GM20000 (cell line): ENCODE measurements around the gene MATN4.
A peak's percentile ranks its signal among the peaks of the same experiment; 100 is the strongest.

Source experiments
- DNase-seq: peaks from one replicate; pipeline ENCODE4 v3.0.0; 2012; ENCODE audit warnings: low spot score
- TF ChIP-seq, protein P1 (sequence below): IDR thresholded peaks from 2 replicates; pipeline ENCODE4 v1.5.1; 2012; ENCODE audit warnings: mild to moderate bottlenecking, control low read depth; ENCODE audit errors: extremely low read depth, missing control alignments

MATN4 gene

DNA sequence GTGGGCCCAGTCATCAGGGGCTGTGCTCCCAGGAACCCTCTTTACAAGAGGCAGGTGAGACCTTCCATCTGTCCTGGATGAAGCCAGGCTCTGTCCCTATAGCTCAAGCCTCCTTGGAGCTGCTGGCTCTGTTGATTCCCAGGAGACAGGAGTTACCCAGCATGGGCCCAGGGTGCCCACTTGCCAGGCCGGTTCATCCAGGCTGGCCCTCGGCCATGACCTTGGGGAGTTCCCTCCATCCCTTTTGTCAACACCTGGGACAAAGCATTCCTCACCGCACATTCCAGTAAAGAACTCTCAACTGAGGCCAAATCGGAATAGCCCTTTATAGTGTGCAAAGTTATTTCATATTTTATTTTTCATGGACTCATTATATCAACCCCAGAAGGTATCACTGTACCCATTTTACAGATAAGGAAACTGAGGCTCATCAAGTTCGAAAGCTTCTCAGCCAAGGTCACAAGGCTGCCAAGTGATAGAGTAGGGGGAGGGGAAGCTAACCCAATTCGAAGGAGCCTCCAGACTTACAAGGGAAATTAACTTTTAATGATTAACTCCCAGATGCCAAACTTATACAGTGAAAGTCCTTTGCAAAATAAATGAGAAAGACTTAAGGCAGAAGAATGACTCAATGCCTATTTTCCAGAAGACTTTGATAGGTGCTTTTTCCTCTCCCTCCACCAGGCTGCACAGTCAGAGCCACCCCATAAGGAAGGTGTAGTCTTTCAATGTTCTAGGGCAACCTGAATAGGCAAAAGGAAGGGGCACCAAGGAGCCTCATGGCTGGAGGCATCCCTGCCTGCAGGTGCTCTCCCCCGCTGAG lies 21.6 kb upstream of the MATN4 start:
- TF ChIP-seq, protein P1, sequence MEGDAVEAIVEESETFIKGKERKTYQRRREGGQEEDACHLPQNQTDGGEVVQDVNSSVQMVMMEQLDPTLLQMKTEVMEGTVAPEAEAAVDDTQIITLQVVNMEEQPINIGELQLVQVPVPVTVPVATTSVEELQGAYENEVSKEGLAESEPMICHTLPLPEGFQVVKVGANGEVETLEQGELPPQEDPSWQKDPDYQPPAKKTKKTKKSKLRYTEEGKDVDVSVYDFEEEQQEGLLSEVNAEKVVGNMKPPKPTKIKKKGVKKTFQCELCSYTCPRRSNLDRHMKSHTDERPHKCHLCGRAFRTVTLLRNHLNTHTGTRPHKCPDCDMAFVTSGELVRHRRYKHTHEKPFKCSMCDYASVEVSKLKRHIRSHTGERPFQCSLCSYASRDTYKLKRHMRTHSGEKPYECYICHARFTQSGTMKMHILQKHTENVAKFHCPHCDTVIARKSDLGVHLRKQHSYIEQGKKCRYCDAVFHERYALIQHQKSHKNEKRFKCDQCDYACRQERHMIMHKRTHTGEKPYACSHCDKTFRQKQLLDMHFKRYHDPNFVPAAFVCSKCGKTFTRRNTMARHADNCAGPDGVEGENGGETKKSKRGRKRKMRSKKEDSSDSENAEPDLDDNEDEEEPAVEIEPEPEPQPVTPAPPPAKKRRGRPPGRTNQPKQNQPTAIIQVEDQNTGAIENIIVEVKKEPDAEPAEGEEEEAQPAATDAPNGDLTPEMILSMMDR, result no peak
- DNase-seq, result no peak

DNA sequence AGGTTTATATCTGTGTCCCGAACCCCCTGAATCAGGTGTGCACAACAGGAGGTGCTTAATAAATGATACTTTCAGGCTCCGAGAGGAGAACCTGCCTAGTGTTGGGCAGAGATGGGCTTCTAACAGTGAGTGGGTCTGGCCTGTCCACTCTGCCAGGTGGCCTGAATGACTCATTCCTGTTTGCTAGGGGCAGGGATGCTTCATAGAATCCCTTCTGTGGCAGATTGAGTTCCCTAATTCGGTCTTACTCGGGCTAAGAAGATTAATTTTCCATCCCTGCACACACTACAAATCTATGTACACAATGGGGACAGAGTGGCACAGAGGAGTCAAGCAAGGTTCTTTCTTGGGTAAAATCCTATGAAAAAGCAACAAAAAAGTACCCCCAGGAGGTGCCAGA lies 20.4 kb upstream of the MATN4 start:
- no peak for DNase-seq
- TF ChIP-seq, protein P1, result no peak

DNA sequence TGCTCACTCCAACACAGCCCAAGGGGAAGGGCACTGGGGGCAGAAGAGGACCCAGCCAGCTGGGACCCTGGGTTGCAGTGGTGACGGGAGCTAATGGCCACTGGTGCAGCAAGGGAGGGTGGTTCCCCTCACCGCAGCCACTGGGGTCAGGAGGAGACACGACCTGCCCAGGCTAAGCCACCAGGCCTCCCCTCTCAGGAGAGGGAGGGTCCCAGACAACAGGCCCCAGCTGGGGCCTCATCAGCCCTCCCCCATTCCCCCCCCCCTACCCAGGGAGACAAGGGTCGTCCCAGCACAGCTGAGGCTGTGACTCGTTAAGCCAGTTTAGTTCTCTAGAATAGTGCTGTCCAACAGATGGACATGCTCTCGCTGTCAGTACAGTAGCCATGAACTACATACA lies 17.3 kb upstream of the MATN4 start:
- TF ChIP-seq, protein P1, result no peak
- DNase-seq, result no peak

DNA sequence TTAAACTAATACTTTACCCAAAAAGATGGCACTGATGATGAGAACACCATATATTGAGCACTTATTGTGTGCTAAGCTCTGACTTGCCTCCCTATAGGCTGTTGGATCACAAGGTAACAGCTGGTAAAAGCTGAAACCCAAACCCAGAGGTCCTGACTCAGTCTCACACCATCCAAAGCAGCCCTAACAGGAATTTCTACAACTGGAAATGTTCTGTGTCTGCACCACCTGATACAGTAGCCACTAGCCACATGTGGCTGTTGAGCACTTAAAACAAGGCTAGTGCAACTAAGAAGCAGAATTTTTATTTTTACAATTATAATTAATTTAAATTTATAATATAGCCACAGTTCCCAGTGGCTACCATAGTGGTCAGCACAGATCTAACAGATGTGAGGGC lies 15.6 kb upstream of the MATN4 start:
- TF ChIP-seq, protein P1, result no peak
- DNase-seq, result no peak

DNA sequence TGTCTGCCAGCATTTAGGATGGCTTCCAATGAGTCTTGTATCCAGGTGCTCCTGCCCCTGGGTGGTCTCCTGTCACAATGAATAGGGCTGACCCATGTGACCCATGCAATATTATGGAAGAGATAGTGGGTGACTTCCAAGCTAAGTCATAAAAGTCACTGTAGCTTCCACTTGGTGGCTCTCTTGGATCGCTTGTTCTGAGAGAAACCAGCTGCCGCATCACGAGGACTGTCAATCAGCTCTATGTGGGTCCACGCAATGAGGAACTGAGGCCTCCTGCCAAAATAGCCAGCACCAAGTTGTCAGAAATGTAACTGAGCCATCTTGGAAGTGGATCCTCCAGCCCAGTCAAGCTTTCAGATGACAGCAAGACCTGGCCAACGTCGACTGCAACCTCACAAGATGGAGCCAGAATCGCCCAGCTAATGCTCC lies 14.9 kb upstream of the MATN4 start:
- TF ChIP-seq, protein P1, result no peak
- DNase-seq, result peak; percentile 56

DNA sequence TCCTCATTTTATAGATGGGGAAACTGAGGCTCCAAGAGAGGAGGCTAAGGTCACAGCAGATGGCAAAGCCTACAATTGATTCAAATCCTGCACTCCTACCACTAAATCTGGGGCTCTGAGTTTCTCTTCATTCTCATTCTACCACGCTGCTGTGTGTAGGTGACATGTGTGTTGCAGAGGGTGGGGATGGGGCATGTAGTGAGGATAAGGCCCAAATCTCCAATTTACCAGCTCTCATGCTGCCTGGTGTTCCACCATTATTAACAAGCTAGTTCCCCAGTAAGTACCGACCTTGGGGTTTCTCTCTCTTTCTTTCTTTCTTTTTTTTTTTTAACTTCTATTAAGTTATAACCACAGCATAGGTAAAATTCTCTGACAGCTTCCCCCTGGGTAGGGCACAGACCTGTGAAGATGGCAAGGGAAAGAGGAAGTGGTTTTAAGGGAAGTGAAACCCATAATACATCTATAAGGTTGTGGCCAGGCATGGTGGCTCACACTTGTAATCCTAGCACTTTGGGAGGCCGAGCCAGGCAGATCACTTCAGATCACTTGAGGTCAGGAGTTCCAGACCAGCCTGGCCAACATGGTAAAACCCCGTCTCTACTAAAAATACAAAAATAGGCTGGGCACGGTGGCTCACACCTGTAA lies 13.0 kb upstream of the MATN4 start:
- DNase-seq, result no peak

DNA sequence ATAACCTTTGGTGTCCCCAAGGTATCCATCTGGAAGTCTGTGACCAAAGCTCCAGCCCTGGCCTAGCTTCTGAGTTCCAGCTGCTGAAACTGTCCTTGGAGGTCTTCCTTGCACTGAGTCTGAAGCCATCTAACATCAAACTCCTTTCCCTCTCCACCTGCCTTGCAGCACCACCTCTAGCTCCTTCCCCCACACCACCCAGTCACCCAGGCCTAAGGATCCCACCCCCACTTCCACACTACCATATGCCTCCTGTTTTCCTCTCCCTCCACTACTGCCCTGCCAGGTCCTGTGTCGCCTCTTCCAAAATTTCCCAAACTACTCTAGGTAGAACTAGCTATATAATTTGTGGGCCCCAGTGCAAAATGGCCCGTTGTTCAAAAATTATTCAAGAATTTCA lies 10.8 kb upstream of the MATN4 start:
- no peak for DNase-seq

More for the DNA sequence above, 13.0 kb upstream of the MATN4 start:
- TF ChIP-seq, protein P1, result no peak

More for the DNA sequence above, 10.8 kb upstream of the MATN4 start:
- TF ChIP-seq, protein P1, result no peak
